K562 (cell line): ENCODE data around the gene MEGF9. TPM values are rescaled to one million over a fixed set of nuclear protein-coding genes. Genes with fewer than 3 reads are reported as not detected.

ENCODE experiments used
- ATAC-seq: fragments of 200-7000 bp; cut with Tn5 transposase; 3 replicates; pipeline ENCODE4 v1.9.1; 2020; ENCODE audit warnings: moderate library complexity
- BruUV-seq: library from RNA; stranded (reverse); fragments of 400-500 nt; replicated peaks from 2 replicates; lab custom pipeline; 2021; lab: Mats Ljungman, UMichigan
- CTCF ChIA-PET: fragments of 300-600 bp; formaldehyde crosslinking; extraction: SDS; loops from one replicate; lab custom pipeline; 2021; ENCODE audit warnings: low intra/inter-chr PET ratio; lab: Yijun Ruan, JAX
- POLR2A ChIA-PET: fragments of 300-600, 350-650 bp; sonication (Branson Sonifier 250); formaldehyde crosslinking; extraction: SDS; loops from one replicate; lab custom pipeline; 2021; ENCODE audit warnings: antibody characterized with exemption, inconsistent platforms; lab: Yijun Ruan, JAX
- DNase-seq, 4 experiments: peaks; one replicate each; pipeline versions ENCODE4 v3.0.0 to v3.0.0-alpha.2; 2011 to 2018; ENCODE audit warnings: low spot score in 3 of 4, mixed read lengths in 3 of 4; ENCODE audit errors: extremely low read depth in 1 of 4
- FAIRE-seq: peaks from 2 replicates; lab custom pipeline; 2011; peaks lifted over from hg19 to GRCh38; lab: Jason Lieb, UNC
- H2AFZ ChIP-seq: 2 replicates; pipeline ENCODE4 v1.6.0; 2011; ENCODE audit warnings: low read depth, low read length, control low read depth, inconsistent platforms
- H3K27ac ChIP-seq: fragments of 200-600 bp; 3 replicates; pipeline ENCODE4 v1.8.0; 2011; ENCODE audit warnings: low read depth, mild to moderate bottlenecking, control low read depth, inconsistent platforms, low read length, moderate library complexity, mixed read lengths; ENCODE audit errors: extremely low read depth
- H3K27me3 ChIP-seq, 2 experiments: fragments of 300-600 bp in 1 of 2; 2 replicates in 1 of 2; 3 replicates in 1 of 2; pipeline versions ENCODE4 v1.6.0 to v1.8.0; 2011; ENCODE audit warnings: inconsistent platforms in 2 of 2, low read length in 2 of 2, mild to moderate bottlenecking in 1 of 2, mixed read lengths in 1 of 2, moderate library complexity in 1 of 2; ENCODE audit not compliant: control insufficient read depth in 2 of 2, insufficient read depth in 2 of 2
- H3K36me3 ChIP-seq: fragments of 300-600 bp; 3 replicates; pipeline ENCODE4 v1.8.0; 2011; ENCODE audit warnings: mild to moderate bottlenecking, low read length, inconsistent platforms; ENCODE audit not compliant: control insufficient read depth, insufficient read depth
- H3K4me1 ChIP-seq, 2 experiments: fragments of 200-600 bp in 1 of 2; replicated peaks in 1 of 2; 2 replicates in 1 of 2; 3 replicates in 1 of 2; pipeline versions ENCODE4 v1.5.1 to v1.8.0; 2011; ENCODE audit warnings: inconsistent platforms in 2 of 2, low read length in 2 of 2, mild to moderate bottlenecking in 1 of 2, mixed read lengths in 1 of 2, moderate library complexity in 1 of 2; ENCODE audit not compliant: control insufficient read depth in 2 of 2, insufficient read depth in 2 of 2
- H3K4me2 ChIP-seq: 2 replicates; pipeline ENCODE4 v1.6.1; 2011; ENCODE audit warnings: low read length, control low read depth, inconsistent platforms, mixed read lengths; ENCODE audit not compliant: insufficient read depth
- H3K4me3 ChIP-seq: fragments of 200-600 bp; sonication (generic), shearing (Covaris generic); 2 replicates; pipeline ENCODE4 v1.5.1; 2016; ENCODE audit warnings: control low read depth, inconsistent platforms
- H3K79me2 ChIP-seq: fragments of 200-600 bp; 3 replicates; pipeline ENCODE4 v1.8.0; 2011; ENCODE audit warnings: low read length, inconsistent platforms; ENCODE audit not compliant: control insufficient read depth, insufficient read depth
- H3K9ac ChIP-seq, 2 experiments: 2 replicates each; pipeline versions ENCODE4 v1.6.0 to v1.6.1; 2011; ENCODE audit warnings: low read depth in 2 of 2, low read length in 2 of 2, control low read depth in 1 of 2, inconsistent platforms in 1 of 2, mild to moderate bottlenecking in 1 of 2, mixed read lengths in 1 of 2; ENCODE audit not compliant: insufficient read depth in 1 of 2
- H3K9me1 ChIP-seq: one replicate; pipeline ENCODE4 v1.6.0; 2011; ENCODE audit warnings: inconsistent platforms, mild to moderate bottlenecking, low read length, moderate library complexity; ENCODE audit not compliant: control insufficient read depth, insufficient read depth
- H3K9me3 ChIP-seq: replicated peaks from 2 replicates; pipeline ENCODE4 v1.5.1; 2011; ENCODE audit warnings: low read depth, low read length, inconsistent platforms; ENCODE audit not compliant: control insufficient read depth, insufficient read depth
- H4K20me1 ChIP-seq: replicated peaks from 2 replicates; pipeline ENCODE4 v1.6.1; 2011; ENCODE audit warnings: low read length, inconsistent platforms, mixed read lengths; ENCODE audit not compliant: control insufficient read depth, insufficient read depth
- NR1H2 ChIP-seq: sonication (generic); formaldehyde crosslinking; IDR thresholded peaks from 2 replicates; pipeline ENCODE4 v1.4.0; 2020; ENCODE audit warnings: mild to moderate bottlenecking, missing genetic modification reagents
- PCBP1 ChIP-seq: fragments of 200-400 bp; formaldehyde crosslinking; IDR thresholded peaks from 2 replicates; pipeline ENCODE4 v1.6.1; 2018; ENCODE audit warnings: mild to moderate bottlenecking, low read depth, low read length; ENCODE audit not compliant: poor library complexity, severe bottlenecking
- ZBTB7A ChIP-seq: IDR thresholded peaks from 2 replicates; pipeline ENCODE4 v1.6.1; 2011; ENCODE audit warnings: low read depth, mild to moderate bottlenecking, low read length, moderate library complexity, borderline replicate concordance; ENCODE audit not compliant: control insufficient read depth
- ZEB2 ChIP-seq: fragments of 450-650 bp; IDR thresholded peaks from 2 replicates; pipeline ENCODE4 v1.6.1; 2016
- ZNF124 ChIP-seq: sonication (generic); formaldehyde crosslinking; IDR thresholded peaks from 2 replicates; pipeline ENCODE4 v1.8.1; 2022; ENCODE audit warnings: missing genetic modification reagents
- ZNF316 ChIP-seq: fragments of 450-650 bp; IDR thresholded peaks from 2 replicates; pipeline ENCODE4 v1.6.1; 2016
- WGBS: fragments of 100-300 bp; shearing (Covaris generic); methylation state at CpG from one replicate; pipeline ENCODE4 v1.1.6; 2016; ENCODE audit warnings: low coverage, mixed read lengths; ENCODE audit not compliant: insufficient coverage; ENCODE audit errors: missing lambda C conversion rate; 5-methylcytosine and 5-hydroxymethylcytosine counted together
- in situ Hi-C: fragments of 300-500 bp; cut with MboI; formaldehyde crosslinking; loops from 4 replicates; pipeline ENCODE4 v1.15.0; 2018; ENCODE audit warnings: inconsistent platforms, mixed read lengths
- intact Hi-C: fragments of 100-400 bp; cut with micrococcal nuclease; formaldehyde crosslinking; loops from 2 replicates; pipeline ENCODE4 v1.14.2; 2022
- polyA plus RNA-seq, 8 experiments: library from polyadenylated mRNA; depleted of rRNA in 4 of 8; stranded (reverse) in 5 of 8; unstranded in 3 of 8; fragments of >200 nt; fragmentation: Nextera tagmentation in 2 of 8; fragmentation: Illumina TruSeq in 1 of 8; extraction: Ambion mirVana in 2 of 8; extraction: Trizol in 1 of 8; gene quantifications; 2 replicates each; pipeline versions ENCODE4 v1.2.1 to v1.2.3, GENCODE V29; 2011 to 2014; ENCODE audit warnings: inconsistent platforms in 1 of 8, missing spikeins in 1 of 8
- total RNA-seq, 7 experiments: library from RNA; depleted of rRNA in 6 of 7; stranded (reverse); fragments of >200 nt in 6 of 7; fragmentation: Illumina TruSeq in 2 of 7; extraction: Trizol in 2 of 7; gene quantifications; 2 replicates each; pipeline versions ENCODE4 v1.2.1 to v1.2.3, GENCODE V29; 2011 to 2021; ENCODE audit warnings: low replicate concordance in 1 of 7
- TF ChIP-seq, protein P1 (sequence below): fragments of 450-650 bp; IDR thresholded peaks from 2 replicates; pipeline ENCODE4 v1.6.1; 2018; ENCODE audit warnings: mild to moderate bottlenecking, low read depth; ENCODE audit not compliant: partially characterized antibody
- TF ChIP-seq, protein P2 (sequence below), 2 experiments: fragments of 450-650 bp in 1 of 2; sonication (generic) in 1 of 2; formaldehyde crosslinking in 1 of 2; IDR thresholded peaks; 2 replicates each; pipeline versions ENCODE4 v1.7.1 to v1.9.0; 2016 to 2022; ENCODE audit warnings: inconsistent platforms in 1 of 2, mild to moderate bottlenecking in 1 of 2, missing genetic modification reagents in 1 of 2

The MEGF9 gene
- total and polyA plus RNA-seq, 9 of the 15 experiments (the other 6 are each of a cell fraction or from before 2014, with no cell fraction given) = 2.1 to 6.2 (median 3.8) TPM

DNA sequence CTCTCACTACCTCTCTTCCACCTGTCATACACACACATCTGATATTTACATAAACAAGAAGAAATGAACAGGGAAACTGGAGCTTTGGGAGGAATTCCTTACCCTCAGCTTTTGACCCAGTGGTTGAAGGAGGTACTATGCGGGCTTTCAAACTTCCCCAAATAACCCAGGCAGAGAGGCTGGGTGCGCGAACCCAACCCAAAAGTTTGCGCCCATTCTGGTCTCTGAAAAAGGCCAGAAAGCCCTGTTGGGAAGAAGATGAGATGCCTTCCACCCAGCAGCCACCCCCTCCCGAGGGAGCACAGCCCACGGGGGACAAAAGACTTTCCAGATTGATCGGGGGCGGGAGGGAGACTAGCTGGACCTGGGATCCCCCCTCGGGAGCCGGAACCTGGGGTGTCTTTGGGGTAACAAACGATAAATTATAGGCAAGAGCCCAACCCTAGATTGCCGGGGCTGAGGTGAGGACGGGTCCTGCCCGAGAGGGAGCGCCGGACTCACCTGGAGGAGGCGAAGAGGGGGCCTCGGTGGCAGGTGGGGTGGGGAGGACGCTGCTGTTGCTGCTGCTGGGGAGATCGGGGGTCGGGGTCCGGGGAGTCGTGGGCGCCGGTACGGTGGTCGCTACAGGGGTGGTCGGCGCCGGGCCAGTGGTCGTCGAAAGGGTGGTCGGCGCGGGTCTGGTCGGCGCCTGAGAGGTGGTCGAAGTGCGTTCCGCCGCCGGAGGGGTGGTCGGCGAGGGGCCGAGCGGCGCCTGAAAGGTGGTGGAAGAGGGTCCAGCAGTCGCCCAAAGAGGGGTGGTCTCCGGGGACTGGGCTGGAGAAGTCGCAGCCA is 798 bp downstream of the MEGF9 start:
- Histone ChIP-seq H3K9me1 (no peaks in the 10 kb centered on the region), H4K20me1 (no peaks in the 10 kb centered on the region; the same call in 1 of the 2 replicates), H3K4me3 (peak overlapping the region; percentile 75), H3K27ac (peak overlapping the region; percentile 57), H3K9me3 (no peaks in the 10 kb centered on the region), H3K4me2 (peak overlapping the region; percentile 73), H2AFZ (peak overlapping the region; percentile 79), H3K27me3 (no peaks in the 10 kb centered on the region), H3K9ac (peak overlapping the region; percentile 64 to 90; a peak in 3 of 4 replicates), H3K4me1 (peaks cover 19 to 29% of the 10 kb centered on the region in 2 experiments; a peak in 4 of 5 replicates), H3K36me3 (no peaks in the 10 kb centered on the region), H3K79me2 (peaks cover 34% of the 10 kb centered on the region; the same call in 2 of the 3 replicates)
- DNase-seq (peak; percentile 28 to 35 (median 32)), FAIRE-seq (peak; percentile 56), ATAC-seq (peak; percentile 1; the same call in 1 of the 3 replicates)
- BruUV-seq = no TSS peak
- in situ Hi-C loops (no loop called here), intact Hi-C loops (loop anchor here (2.0 kb wide), 1 partner anchor 93 kb away; no protein-coding TSS in a partner anchor)
- ChIA-PET POLR2A (interaction anchor here (1.4 kb wide), 1 partner anchor 96 kb away, joined by 4 read pairs; no protein-coding TSS in a partner anchor), CTCF (no interaction called here)
- 3% methylated on average over 37 of the region's 50 CpGs for WGBS
- TF ChIP-seq NR1H2 (CRISPR knock-in tag) (0 out of 2 replicates have a peak, but pooled peaks have one; percentile 42), PCBP1 (no peak), ZEB2 (peak; percentile 38), ZNF124 (0 out of 2 replicates have a peak, but pooled peaks have one; percentile 14), ZBTB7A (peak; percentile 80; the same call in 1 of the 2 replicates), ZNF316 (no peak)
- TF ChIP-seq, protein P1, sequence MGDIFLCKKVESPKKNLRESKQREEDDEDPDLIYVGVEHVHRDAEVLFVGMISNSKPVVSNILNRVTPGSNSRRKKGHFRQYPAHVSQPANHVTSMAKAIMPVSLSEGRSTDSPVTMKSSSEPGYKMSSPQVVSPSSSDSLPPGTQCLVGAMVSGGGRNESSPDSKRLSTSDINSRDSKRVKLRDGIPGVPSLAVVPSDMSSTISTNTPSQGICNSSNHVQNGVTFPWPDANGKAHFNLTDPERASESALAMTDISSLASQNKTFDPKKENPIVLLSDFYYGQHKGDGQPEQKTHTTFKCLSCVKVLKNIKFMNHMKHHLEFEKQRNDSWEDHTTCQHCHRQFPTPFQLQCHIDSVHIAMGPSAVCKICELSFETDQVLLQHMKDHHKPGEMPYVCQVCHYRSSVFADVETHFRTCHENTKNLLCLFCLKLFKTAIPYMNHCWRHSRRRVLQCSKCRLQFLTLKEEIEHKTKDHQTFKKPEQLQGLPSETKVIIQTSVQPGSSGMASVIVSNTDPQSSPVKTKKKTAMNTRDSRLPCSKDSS = no peak
- TF ChIP-seq, protein P2, sequence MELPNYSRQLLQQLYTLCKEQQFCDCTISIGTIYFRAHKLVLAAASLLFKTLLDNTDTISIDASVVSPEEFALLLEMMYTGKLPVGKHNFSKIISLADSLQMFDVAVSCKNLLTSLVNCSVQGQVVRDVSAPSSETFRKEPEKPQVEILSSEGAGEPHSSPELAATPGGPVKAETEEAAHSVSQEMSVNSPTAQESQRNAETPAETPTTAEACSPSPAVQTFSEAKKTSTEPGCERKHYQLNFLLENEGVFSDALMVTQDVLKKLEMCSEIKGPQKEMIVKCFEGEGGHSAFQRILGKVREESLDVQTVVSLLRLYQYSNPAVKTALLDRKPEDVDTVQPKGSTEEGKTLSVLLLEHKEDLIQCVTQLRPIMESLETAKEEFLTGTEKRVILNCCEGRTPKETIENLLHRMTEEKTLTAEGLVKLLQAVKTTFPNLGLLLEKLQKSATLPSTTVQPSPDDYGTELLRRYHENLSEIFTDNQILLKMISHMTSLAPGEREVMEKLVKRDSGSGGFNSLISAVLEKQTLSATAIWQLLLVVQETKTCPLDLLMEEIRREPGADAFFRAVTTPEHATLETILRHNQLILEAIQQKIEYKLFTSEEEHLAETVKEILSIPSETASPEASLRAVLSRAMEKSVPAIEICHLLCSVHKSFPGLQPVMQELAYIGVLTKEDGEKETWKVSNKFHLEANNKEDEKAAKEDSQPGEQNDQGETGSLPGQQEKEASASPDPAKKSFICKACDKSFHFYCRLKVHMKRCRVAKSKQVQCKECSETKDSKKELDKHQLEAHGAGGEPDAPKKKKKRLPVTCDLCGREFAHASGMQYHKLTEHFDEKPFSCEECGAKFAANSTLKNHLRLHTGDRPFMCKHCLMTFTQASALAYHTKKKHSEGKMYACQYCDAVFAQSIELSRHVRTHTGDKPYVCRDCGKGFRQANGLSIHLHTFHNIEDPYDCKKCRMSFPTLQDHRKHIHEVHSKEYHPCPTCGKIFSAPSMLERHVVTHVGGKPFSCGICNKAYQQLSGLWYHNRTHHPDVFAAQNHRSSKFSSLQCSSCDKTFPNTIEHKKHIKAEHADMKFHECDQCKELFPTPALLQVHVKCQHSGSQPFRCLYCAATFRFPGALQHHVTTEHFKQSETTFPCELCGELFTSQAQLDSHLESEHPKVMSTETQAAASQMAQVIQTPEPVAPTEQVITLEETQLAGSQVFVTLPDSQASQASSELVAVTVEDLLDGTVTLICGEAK (IDR thresholded peaks at IDR 0.05) = 0 out of 2 replicates have a peak, but pooled peaks have one; percentile 13
- TF ChIP-seq, protein P2 (CRISPR knock-in tag; IDR thresholded peaks at IDR 0.05) = no peak
